Caco-2 (cell line): Measurements from ENCODE around the gene CCDC85C. TPM values are rescaled to one million over a fixed set of nuclear protein-coding genes. Genes with fewer than 3 reads are reported as not detected.

Experiments used
- BruUV-seq: library from RNA; stranded (reverse); fragments of 400-500 nt; replicated peaks from 2 replicates; lab custom pipeline; 2021; lab: Mats Ljungman, UMichigan
- CTCF ChIA-PET: fragments of 300-600 bp; sonication (Branson Sonifier 250); formaldehyde crosslinking; loops from one replicate; lab custom pipeline; 2022; ENCODE audit warnings: antibody characterized with exemption; lab: Charles Lee
- POLR2A ChIA-PET: fragments of 300-600 bp; sonication (Branson Sonifier 250); formaldehyde crosslinking; loops from one replicate; lab custom pipeline; 2022; ENCODE audit warnings: antibody characterized with exemption; lab: Charles Lee
- DNase-seq, 2 experiments: peaks; one replicate each; pipeline versions ENCODE4 v3.0.0 to v3.0.0-alpha.2; 2020 to 2022
- H3K27me3 ChIP-seq: replicated peaks from 2 replicates; pipeline ENCODE4 v1.6.0; 2011; ENCODE audit warnings: low read length; ENCODE audit not compliant: control insufficient read depth, insufficient read depth
- H3K36me3 ChIP-seq: 2 replicates; pipeline ENCODE4 v1.5.1; 2011; ENCODE audit warnings: low read length; ENCODE audit not compliant: control insufficient read depth, insufficient read depth
- H3K4me1 ChIP-seq: fragments of 250-450 bp; sonication (Bioruptor Pico); 2 replicates; pipeline ENCODE4 v1.5.1; 2020; ENCODE audit warnings: mild to moderate bottlenecking
- H3K4me3 ChIP-seq: 2 replicates; pipeline ENCODE4 v1.5.1; 2011; ENCODE audit warnings: low read depth, mild to moderate bottlenecking, control low read depth, low read length
- H3K9me3 ChIP-seq: fragments of 250-450 bp; sonication (Bioruptor Pico); 2 replicates; pipeline ENCODE4 v1.5.1; 2020; ENCODE audit warnings: mild to moderate bottlenecking, moderate library complexity
- H3K27ac Mint-ChIP-seq: one replicate; pipeline ENCODE4 v1.8.0; 2022; ENCODE audit warnings: mixed read lengths; ENCODE audit not compliant: unreplicated experiment
- H3K27me3 Mint-ChIP-seq: one replicate; pipeline ENCODE4 v1.8.0; 2022; ENCODE audit warnings: mixed read lengths; ENCODE audit not compliant: insufficient read depth, unreplicated experiment
- H3K36me3 Mint-ChIP-seq: one replicate; pipeline ENCODE4 v1.8.0; 2022; ENCODE audit warnings: mild to moderate bottlenecking, mixed read lengths; ENCODE audit not compliant: insufficient read depth, unreplicated experiment
- H3K4me1 Mint-ChIP-seq: one replicate; pipeline ENCODE4 v1.8.0; 2022; ENCODE audit warnings: low read depth, mixed read lengths; ENCODE audit not compliant: unreplicated experiment
- H3K4me3 Mint-ChIP-seq: one replicate; pipeline ENCODE4 v1.8.0; 2022; ENCODE audit warnings: mild to moderate bottlenecking, moderate library complexity, mixed read lengths; ENCODE audit not compliant: unreplicated experiment
- H3K9me3 Mint-ChIP-seq: one replicate; pipeline ENCODE4 v1.8.0; 2022; ENCODE audit warnings: mixed read lengths; ENCODE audit not compliant: unreplicated experiment
- intact Hi-C: fragments of 100-400 bp; cut with micrococcal nuclease; formaldehyde crosslinking; loops from one replicate; pipeline ENCODE4 v1.10.0; 2022; ENCODE audit not compliant: unreplicated experiment
- total RNA-seq: library from RNA; stranded (reverse); gene quantifications from 2 replicates; pipeline ENCODE4 v1.2.3, GENCODE V29; 2022
- TF ChIP-seq, protein P1 (sequence below), 2 experiments: fragments of 200-600 bp in 1 of 2; IDR thresholded peaks; 1 replicate in 1 of 2; 2 replicates in 1 of 2; pipeline versions ENCODE4 v1.5.1 to v1.8.0; 2011 to 2022; ENCODE audit warnings: antibody characterized with exemption in 1 of 2, control low read depth in 1 of 2, inconsistent platforms in 1 of 2, low read depth in 1 of 2, low read length in 1 of 2, mild to moderate bottlenecking in 1 of 2, moderate library complexity in 1 of 2; ENCODE audit not compliant: insufficient read depth in 1 of 2, severe bottlenecking in 1 of 2, unreplicated experiment in 1 of 2

The CCDC85C gene
- total RNA-seq, 1 experiment from 2014 or later, result 76.2 TPM

DNA sequence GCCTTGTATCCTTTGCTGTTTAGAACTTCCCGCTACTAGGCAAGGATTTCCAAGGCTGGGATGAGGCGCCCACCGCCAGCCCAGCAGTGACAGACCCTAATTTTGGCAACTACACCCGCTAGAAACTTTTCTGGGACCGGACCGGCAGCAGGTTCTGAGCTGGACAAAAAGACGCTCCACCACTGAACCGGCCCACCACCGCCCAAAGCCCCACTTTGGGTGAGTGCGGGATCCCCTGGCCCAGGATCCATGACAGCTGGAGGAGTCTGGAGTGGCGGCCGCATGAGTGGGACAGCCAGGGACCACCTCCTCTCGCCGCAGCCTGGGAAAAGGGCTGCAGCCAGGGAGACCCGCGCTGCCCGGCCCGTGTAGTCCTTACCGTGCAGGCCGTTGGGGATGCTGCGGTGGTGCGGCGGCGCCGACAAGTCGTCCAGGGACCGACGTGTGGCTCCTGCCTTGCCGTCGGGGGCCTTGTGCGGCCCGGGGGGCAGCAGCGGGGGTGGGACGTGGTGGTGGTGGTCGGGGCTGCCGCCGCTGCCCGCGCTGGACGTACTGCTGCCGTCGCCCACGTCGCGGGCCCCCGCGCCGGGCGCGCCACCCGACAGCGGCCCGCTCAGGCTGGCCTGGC is 1.1 kb downstream of the CCDC85C start:
- no peak for DNase-seq
- Histone ChIP-seq H3K9me3 (no peaks in the 10 kb centered on the region), H3K4me1 (peaks cover 44% of the 10 kb centered on the region), H3K36me3 (no peaks in the 10 kb centered on the region), H3K27me3 (no peaks in the 10 kb centered on the region), H3K4me3 (peak overlapping the region; percentile 67)
- ChIA-PET POLR2A (interaction anchor here (0.5 to 2.9 kb wide), 7 partner anchors 12 to 122 kb away, joined by 3 to 12 read pairs (median 5); partner anchors contain the start of genes CCNK and SETD3), CTCF (interaction anchor here (0.8 to 3.1 kb wide), 6 partner anchors 23 to 80 kb away, joined by 3 to 12 read pairs (median 4); no protein-coding TSS in a partner anchor)
- TF ChIP-seq, protein P1, sequence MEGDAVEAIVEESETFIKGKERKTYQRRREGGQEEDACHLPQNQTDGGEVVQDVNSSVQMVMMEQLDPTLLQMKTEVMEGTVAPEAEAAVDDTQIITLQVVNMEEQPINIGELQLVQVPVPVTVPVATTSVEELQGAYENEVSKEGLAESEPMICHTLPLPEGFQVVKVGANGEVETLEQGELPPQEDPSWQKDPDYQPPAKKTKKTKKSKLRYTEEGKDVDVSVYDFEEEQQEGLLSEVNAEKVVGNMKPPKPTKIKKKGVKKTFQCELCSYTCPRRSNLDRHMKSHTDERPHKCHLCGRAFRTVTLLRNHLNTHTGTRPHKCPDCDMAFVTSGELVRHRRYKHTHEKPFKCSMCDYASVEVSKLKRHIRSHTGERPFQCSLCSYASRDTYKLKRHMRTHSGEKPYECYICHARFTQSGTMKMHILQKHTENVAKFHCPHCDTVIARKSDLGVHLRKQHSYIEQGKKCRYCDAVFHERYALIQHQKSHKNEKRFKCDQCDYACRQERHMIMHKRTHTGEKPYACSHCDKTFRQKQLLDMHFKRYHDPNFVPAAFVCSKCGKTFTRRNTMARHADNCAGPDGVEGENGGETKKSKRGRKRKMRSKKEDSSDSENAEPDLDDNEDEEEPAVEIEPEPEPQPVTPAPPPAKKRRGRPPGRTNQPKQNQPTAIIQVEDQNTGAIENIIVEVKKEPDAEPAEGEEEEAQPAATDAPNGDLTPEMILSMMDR (IDR thresholded peaks at IDR 0.05; ENCODE audit: insufficient read depth in 1 of 2, low read depth in 1 of 2, low read length in 1 of 2, severe bottlenecking in 1 of 2, unreplicated experiment in 1 of 2), result no peak
- no peaks in the 10 kb centered on the region for H3K27me3 Mint-ChIP-seq
- H3K4me3 Mint-ChIP-seq, result peak overlapping the region; percentile 88
- H3K4me1 Mint-ChIP-seq, result peaks cover 35% of the 10 kb centered on the region
- no peaks in the 10 kb centered on the region for H3K9me3 Mint-ChIP-seq
- peak overlapping the region; percentile 50 for H3K27ac Mint-ChIP-seq
- H3K36me3 Mint-ChIP-seq, result no peaks in the 10 kb centered on the region
- intact Hi-C loops, result loop anchor here (1.0 to 5.0 kb wide), 3 partner anchors 29 to 79 kb away; partner anchors contain the start of gene CYP46A1
- no TSS peak for BruUV-seq

DNA sequence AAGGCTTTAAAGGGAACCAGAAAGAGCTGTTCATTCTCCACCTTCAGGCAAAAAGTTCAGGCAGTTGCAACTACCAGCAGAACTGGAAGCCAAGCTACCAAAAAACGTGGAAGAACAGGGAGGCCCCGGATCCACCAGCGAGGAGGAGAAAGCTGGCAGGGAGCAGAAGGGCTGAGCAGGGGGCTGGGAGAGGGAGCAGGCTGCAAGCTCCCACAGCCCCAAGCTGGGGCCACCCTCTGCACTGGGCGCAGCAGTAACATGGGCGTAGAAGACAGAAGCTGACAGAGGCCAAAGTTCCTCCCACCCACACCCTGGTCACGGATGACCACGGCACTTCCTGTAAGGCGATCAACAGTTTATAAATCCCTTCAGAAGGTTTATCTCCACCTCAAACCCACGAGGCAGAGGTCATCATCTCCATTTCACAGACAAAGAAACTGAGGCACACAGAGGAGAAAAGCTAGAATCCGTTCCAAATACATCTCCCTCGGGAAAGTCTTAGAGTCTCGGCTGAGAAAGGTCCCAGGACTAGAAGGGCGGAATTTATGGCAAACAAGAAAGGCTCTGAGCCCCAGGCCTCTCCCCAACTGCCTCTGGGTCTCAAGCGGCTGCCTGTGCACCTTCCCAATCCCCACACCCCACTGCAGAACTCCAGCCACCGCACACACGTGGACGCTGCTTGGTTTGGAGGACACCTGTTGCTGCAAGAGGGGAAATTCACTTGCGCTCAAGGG is 1.8 kb downstream of the CCDC85C start:
- ChIA-PET CTCF (interaction anchor here (0.8 to 1.8 kb wide), 6 partner anchors 27 to 80 kb away, joined by 3 to 14 read pairs (median 4); no protein-coding TSS in a partner anchor), POLR2A (interaction anchor here (1.2 to 1.4 kb wide), 2 partner anchors 22 to 121 kb away, joined by 4 to 9 read pairs; partner anchors contain the start of genes CCNK and SETD3)
- TF ChIP-seq, protein P1 (IDR thresholded peaks at IDR 0.05; ENCODE audit: insufficient read depth in 1 of 2, low read depth in 1 of 2, low read length in 1 of 2, severe bottlenecking in 1 of 2, unreplicated experiment in 1 of 2), result no peak
- Mint-ChIP-seq H3K9me3 (no peaks in the 10 kb centered on the region), H3K27ac (peak overlapping the region; percentile 50), H3K36me3 (no peaks in the 10 kb centered on the region), H3K27me3 (no peaks in the 10 kb centered on the region), H3K4me3 (peak overlapping the region; percentile 88), H3K4me1 (peaks cover 42% of the 10 kb centered on the region)
- H3K27me3 ChIP-seq, result no peaks in the 10 kb centered on the region
- no peaks in the 10 kb centered on the region for H3K9me3 ChIP-seq
- intact Hi-C loops, result loop anchor here (1.0 to 5.0 kb wide), 3 partner anchors 28 to 80 kb away; partner anchors contain the start of gene CYP46A1
- DNase-seq, result peak in 1 of 2 experiments; percentile 33
- H3K4me1 ChIP-seq, result peaks cover 51% of the 10 kb centered on the region
- no TSS peak for BruUV-seq
- no peaks in the 10 kb centered on the region for H3K36me3 ChIP-seq
- peak overlapping the region; percentile 67 for H3K4me3 ChIP-seq

DNA sequence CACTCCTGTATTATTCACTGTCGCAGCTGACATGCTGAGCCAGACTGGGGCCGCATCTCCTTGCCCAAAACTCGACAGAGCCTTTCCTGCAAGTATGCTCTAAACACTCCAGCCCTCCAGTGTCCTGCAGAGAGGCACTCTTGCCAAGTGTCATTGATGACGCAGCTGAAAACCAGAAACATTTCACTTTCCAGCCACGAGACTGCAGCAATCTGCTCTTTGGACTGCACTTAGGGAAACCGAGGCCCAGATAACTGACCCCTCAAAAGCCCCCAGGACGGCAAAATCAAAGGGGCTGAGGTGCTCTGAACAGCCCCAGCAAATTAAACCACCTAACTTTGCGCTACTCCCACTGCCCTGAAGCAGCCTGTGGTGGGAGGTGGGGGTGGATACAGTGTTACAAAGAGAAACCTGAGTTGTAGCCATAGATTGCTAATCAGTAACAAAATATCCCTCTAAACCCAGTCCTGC is 2.6 kb downstream of the CCDC85C start:
- Mint-ChIP-seq H3K27me3 (no peaks in the 10 kb centered on the region), H3K36me3 (no peaks in the 10 kb centered on the region), H3K4me3 (peak overlapping the region; percentile 88), H3K27ac (peak overlapping the region; percentile 50), H3K9me3 (no peaks in the 10 kb centered on the region), H3K4me1 (peaks cover 50% of the 10 kb centered on the region)
- CTCF ChIA-PET, result interaction anchor here (0.8 to 1.8 kb wide), 5 partner anchors 26 to 81 kb away, joined by 3 to 14 read pairs (median 5); no protein-coding TSS in a partner anchor
- POLR2A ChIA-PET, result interaction anchor here (1.2 to 1.4 kb wide), 2 partner anchors 21 to 121 kb away, joined by 4 to 9 read pairs; partner anchors contain the start of genes CCNK and SETD3
- H3K4me1 ChIP-seq, result peaks cover 57% of the 10 kb centered on the region
- H3K9me3 ChIP-seq, result no peaks in the 10 kb centered on the region
- no peak for DNase-seq
- TSS peak; percentile 26 for BruUV-seq
- intact Hi-C loops, result loop anchor here (5.0 kb wide), 2 partner anchors 39 to 81 kb away; partner anchors contain the start of gene CYP46A1
- no peaks in the 10 kb centered on the region for H3K27me3 ChIP-seq
- TF ChIP-seq, protein P1 (IDR thresholded peaks at IDR 0.05; ENCODE audit: insufficient read depth in 1 of 2, low read depth in 1 of 2, low read length in 1 of 2, severe bottlenecking in 1 of 2, unreplicated experiment in 1 of 2), result no peak
- H3K36me3 ChIP-seq, result no peaks in the 10 kb centered on the region
- H3K4me3 ChIP-seq, result peak overlapping the region; percentile 67
